NCI-H187 treated with DMSO at 0.1 percent for 48 hours (cell line): ENCODE results near the gene SNRPB2.

Experiments
- DNase-seq: peaks from one replicate; lab custom pipeline; 2025; lab: John Stamatoyannopoulos, UW

Gene SNRPB2

GRCh38 chr20:16732506-16733152 is 2.8 kb downstream of the SNRPB2 start:
- DNase-seq: no peak

GRCh38 chr20:16740365-16741072 is 10.7 kb downstream of the SNRPB2 start:
- DNase-seq: no peak

GRCh38 chr20:16744178-16744807 is 14.5 kb downstream of the SNRPB2 start:
- no peak for DNase-seq

- DNase-seq: no peak
Observed at GRCh38 chr20:16745204-16745603, 15.4 kb downstream of the SNRPB2 start.

DNA sequence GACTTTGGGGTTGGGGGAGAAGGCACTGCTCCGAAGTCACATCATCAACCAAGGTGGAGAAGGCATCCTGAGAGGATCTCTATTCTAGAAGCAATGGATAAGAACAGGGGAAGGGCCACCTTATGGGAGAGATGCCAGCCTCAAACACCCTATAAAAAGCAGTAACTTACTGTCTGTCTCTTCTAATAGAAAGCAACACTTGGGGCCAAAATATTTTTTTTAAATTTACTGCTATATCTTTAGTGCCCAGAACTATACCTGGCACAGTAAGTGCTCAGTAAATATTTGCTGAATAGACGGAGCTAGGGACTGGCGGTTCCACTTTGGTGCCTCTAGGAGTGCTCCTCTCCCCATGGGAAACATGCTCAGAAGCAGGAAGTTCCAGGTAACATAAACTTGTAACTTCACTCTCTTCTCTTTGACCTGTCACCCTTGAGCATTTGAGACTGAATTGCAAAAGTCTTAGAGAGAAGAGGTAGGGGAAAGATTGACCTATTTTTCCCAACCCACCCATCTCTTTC is 17.5 kb downstream of the SNRPB2 start:
- DNase-seq: no peak

DNA sequence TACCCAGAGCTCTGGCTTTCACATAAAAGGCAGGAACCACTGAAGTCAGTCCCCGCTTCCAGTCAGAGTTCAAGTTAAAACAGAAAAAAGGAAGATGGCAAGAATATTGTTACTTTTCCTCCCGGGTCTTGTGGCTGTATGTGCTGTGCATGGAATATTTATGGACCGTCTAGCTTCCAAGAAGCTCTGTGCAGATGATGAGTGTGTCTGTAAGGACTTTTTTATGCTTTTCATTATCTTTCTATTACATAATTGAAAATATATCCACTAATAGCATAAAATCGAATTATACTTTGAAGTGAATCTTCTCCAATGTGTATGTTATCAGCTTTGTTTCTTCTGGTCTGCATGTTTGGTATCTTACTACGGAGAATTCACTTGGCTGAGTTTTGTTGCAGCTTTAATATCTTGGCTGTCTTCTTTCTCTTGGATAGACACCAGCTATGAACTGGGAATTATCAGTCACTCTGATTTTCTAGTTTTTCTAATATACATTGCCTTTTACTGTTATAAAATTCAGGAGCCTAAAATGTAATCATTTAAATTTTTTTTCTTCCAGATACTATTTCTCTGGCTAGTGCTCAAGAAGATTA is 18.6 kb downstream of the SNRPB2 start, which contains the start of gene OTOR:
OTOR (plus strand) TSS at position 51 of the 593 bp plus-strand sequence; CDS start at position 95, 44 bp downstream.
- DNase-seq: no peak

GRCh38 chr20:16749573-16749972 is 19.7 kb downstream of the SNRPB2 start:
- DNase-seq: no peak

DNA sequence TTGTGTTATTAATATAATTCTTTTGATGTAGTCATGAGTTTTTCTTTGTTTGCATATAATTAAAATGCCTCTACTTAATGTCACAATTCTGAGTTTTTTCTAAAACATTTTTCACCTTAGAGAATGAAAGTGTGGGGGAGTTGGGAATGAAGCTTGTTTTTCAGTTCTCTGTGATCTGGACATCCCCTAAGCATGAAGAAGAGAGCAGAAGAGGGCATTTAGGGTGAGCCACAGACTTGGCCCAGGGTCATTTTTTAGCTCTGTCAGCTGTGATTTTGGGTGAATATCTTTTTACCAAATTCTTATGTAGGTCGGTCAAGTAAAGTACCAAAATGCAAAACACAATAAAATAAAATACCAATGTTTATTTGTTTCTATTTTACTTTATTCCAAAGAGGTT is 22.3 kb downstream of the SNRPB2 start:
- no peak for DNase-seq

- no peak for DNase-seq
Observed at GRCh38 chr20:16752901-16753300, 23.1 kb downstream of the SNRPB2 start.

GRCh38 chr20:16758454-16759180 is 28.8 kb downstream of the SNRPB2 start:
- no peak for DNase-seq

- DNase-seq: no peak
Observed at GRCh38 chr20:16759181-16759563, 29.3 kb downstream of the SNRPB2 start.

DNA sequence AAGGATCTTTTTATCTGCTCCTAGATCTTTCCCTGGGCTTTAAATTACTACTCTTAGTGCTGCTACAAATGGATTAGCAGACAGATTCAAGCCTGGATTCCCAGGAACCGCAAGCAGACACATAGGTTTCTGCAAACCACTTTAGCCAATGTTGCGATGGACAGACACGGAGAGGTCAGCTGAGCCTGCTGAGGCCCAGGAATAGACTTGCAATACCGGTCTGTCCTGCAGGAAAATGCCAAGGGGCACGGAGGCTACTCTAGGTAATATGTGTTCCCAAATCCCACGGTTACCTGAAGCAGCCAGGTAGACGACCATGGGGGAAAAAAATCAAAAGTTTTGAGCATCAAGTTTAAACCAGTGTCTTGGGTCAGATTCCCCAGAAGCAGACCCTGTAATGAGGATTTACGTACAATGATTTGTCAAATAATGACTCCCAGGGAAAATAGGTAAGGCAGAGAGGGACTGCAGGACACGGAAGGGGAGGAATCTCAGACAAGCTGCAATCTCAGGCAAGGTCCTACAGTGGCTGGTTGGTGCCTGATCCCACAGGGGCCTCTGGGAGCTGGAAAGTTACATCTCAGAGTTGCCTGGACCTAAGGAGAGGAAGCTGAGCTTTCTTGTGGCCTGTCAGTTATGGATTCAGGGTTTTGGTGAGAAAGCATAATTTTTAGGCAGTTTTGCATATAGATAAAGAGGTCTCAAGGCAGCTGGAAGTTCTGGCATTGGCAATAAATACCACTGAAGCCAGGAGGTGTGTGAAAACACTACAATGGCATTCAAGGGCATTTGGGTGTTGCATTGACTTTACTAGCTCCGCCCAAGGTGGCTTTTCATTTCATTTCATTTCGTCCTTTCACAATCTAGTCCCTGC is 30.8 kb downstream of the SNRPB2 start:
- DNase-seq: no peak

DNA sequence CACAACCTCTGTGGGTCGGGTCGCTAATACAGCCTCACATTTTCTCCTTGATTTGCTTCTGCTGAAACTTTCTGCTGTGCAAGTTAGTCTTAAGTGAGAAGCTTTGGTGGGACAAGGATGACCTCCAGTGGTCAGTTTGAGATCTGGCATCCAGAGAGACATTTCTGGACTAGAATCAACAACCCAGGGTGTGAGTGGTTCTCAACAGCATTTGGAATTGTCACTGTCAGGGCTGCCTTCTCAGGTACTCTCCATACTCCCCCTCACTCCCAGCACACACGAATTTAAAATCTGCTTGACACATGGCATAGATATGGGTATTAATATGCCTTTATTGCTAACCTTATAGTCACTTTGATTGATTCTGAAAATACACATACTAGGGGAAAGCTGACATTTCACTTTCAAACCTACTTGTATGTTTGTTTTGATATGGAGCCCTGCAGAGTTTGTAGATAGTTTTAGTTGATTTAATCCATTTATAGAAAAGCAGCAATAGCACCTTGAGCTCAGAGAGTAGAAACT is 31.5 kb downstream of the SNRPB2 start:
- no peak for DNase-seq

GRCh38 chr20:16764560-16764959 is 34.7 kb downstream of the SNRPB2 start:
- no peak for DNase-seq

GRCh38 chr20:16771213-16771612 is 41.4 kb downstream of the SNRPB2 start:
- no peak for DNase-seq

DNA sequence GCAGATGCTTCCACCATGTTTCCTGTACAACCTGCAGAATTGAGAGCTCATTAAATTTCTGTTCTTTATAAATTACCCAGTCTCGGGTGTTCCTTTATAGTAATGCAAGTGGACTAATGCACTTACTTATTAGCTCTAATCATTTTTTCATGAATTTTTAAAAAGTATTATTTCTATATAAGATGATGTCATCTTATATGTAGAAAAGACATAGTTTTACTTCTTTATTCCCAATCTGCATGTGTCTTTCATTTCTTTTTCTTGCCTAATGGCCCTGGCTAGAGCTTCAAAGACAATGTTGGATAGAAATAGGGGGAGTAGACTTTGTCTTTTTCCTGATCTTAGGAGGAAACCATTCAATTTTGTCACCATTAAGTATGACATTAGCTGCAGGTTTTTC is 46.1 kb downstream of the SNRPB2 start:
- no peak for DNase-seq

GRCh38 chr20:16777126-16777525 is 47.3 kb downstream of the SNRPB2 start:
- no peak for DNase-seq

DNA sequence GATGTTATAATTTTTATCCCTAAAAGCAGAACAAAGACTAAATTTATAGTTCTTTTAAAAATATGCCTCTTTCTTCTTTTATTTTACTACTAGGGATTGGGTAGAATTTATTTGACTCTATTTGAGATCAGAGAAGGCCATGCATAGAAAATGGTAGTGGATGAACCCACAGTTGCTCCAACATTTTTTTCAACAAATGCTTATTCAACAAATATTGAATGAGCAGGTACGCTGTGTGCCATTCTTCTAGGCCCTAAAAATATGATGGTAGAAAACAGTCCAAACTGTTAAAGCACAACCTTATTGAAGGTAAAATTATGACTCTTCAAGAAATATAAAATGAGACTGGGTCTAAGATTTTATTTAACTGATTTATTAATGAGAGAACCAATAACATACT is 48.3 kb downstream of the SNRPB2 start:
- no peak for DNase-seq

DNA sequence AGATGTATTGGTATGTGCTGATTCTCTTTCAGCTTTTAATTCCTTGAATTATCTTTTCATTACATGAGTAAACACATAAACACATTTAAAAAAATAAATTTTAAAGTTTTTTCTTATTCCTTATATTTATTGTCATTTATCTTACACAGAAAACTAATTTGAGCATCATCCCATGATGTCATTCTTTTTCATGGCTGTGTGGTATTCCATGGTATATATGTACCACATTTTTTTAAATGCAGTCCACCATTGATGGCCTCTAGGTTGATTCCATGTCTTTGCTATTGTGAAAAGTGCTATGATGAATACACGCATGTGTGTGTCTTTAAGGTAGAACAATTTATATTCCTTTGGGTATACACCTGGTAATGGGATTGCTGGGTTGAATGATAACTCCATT is 51.7 kb downstream of the SNRPB2 start:
- no peak for DNase-seq

DNA sequence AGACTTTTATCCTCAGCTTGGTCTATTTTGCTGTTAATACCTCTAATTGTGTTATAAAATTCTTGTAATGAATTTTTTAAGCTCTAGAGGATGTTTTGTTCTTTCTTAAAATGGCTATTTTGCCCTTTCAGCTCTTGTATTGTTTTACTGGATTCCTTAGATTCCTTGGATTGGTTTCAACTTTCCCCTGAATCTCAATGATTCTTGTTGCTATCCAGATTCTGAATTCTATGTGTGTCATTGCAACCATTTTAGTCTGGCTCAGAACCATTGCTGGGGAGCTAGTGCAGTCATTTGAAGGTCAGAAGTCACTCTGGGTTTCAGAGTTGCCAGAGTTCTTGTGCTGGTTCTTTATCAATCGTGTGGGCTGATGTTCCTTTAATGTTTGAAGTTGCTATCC is 55.4 kb downstream of the SNRPB2 start:
- DNase-seq: no peak
